Trophoblast cell (in vitro differentiated cells and primary cell): ENCODE measurements around the gene F8A1.
"Not testable (repeated sequence)": the region's sequence is repeated elsewhere in the genome, so short reads cannot be mapped to it uniquely, and the experiment has no call there.

ENCODE experiments used
- DNase-seq, 2 donors: peaks; one replicate each; pipeline ENCODE4 v3.0.0-alpha.2; 2016
- H2AFZ ChIP-seq: 2 replicates; pipeline ENCODE4 v1.6.1; 2013; ENCODE audit warnings: low read length, moderate library complexity, mild to moderate bottlenecking; ENCODE audit not compliant: insufficient read depth, poor library complexity
- H2AK5ac ChIP-seq: 2 replicates; pipeline ENCODE4 v1.6.1; 2013; ENCODE audit warnings: mild to moderate bottlenecking, low read length
- H2BK120ac ChIP-seq: 2 replicates; pipeline ENCODE4 v1.6.1; 2013; ENCODE audit warnings: low read length, mild to moderate bottlenecking, moderate library complexity; ENCODE audit not compliant: insufficient read depth, poor library complexity
- H2BK12ac ChIP-seq: 2 replicates; pipeline ENCODE4 v1.6.1; 2013; ENCODE audit warnings: mild to moderate bottlenecking, low read length, moderate library complexity
- H2BK5ac ChIP-seq: 2 replicates; pipeline ENCODE4 v1.6.1; 2013; ENCODE audit warnings: low read length, low read depth, moderate library complexity, mild to moderate bottlenecking; ENCODE audit not compliant: poor library complexity
- H3K14ac ChIP-seq: 2 replicates; pipeline ENCODE4 v1.6.1; 2013; ENCODE audit warnings: mild to moderate bottlenecking, low read length
- H3K18ac ChIP-seq: 2 replicates; pipeline ENCODE4 v1.6.1; 2013; ENCODE audit warnings: mild to moderate bottlenecking, low read length
- H3K23ac ChIP-seq: 2 replicates; pipeline ENCODE4 v1.6.1; 2013; ENCODE audit warnings: low read length
- H3K27ac ChIP-seq: 2 replicates; pipeline ENCODE4 v1.5.1; 2013; ENCODE audit warnings: low read depth, mild to moderate bottlenecking, inconsistent platforms, low read length, moderate library complexity
- H3K27me3 ChIP-seq: 2 replicates; pipeline ENCODE4 v1.6.1; 2013; ENCODE audit warnings: inconsistent platforms, mild to moderate bottlenecking, low read length, moderate library complexity; ENCODE audit not compliant: insufficient read depth
- H3K36me3 ChIP-seq, 2 experiments: 1 replicate in 1 of 2; 2 replicates in 1 of 2; pipeline ENCODE4 v1.6.1; 2013; ENCODE audit warnings: low read length in 2 of 2, mild to moderate bottlenecking in 2 of 2, moderate library complexity in 1 of 2; ENCODE audit not compliant: insufficient read depth in 2 of 2, control insufficient read depth in 1 of 2
- H3K4ac ChIP-seq: 2 replicates; pipeline ENCODE4 v1.6.1; 2013; ENCODE audit warnings: low read depth, mild to moderate bottlenecking, low read length, moderate library complexity
- H3K4me1 ChIP-seq, 2 experiments: 1 replicate in 1 of 2; 2 replicates in 1 of 2; pipeline ENCODE4 v1.6.1; 2013; ENCODE audit warnings: low read length in 2 of 2, mild to moderate bottlenecking in 2 of 2, moderate library complexity in 1 of 2; ENCODE audit not compliant: insufficient read depth in 2 of 2, control insufficient read depth in 1 of 2
- H3K4me2 ChIP-seq: 2 replicates; pipeline ENCODE4 v1.6.1; 2013; ENCODE audit warnings: inconsistent platforms, mild to moderate bottlenecking, low read length, moderate library complexity
- H3K4me3 ChIP-seq: 2 replicates; pipeline ENCODE4 v1.5.1; 2013; ENCODE audit warnings: mild to moderate bottlenecking, low read depth, low read length, inconsistent platforms
- H3K79me1 ChIP-seq: one replicate; pipeline ENCODE4 v1.6.1; 2013; ENCODE audit warnings: low read length
- H3K79me2 ChIP-seq: 2 replicates; pipeline ENCODE4 v1.6.1; 2013; ENCODE audit warnings: low read length, mild to moderate bottlenecking; ENCODE audit not compliant: control insufficient read depth, insufficient read depth, poor library complexity
- H3K9ac ChIP-seq: 2 replicates; pipeline ENCODE4 v1.6.1; 2013; ENCODE audit warnings: mild to moderate bottlenecking, low read length
- H3K9me3 ChIP-seq: 2 replicates; pipeline ENCODE4 v1.6.1; 2013; ENCODE audit warnings: low read depth, mild to moderate bottlenecking, control low read depth, inconsistent platforms, low read length; ENCODE audit not compliant: insufficient read depth
- H4K12ac ChIP-seq: 2 replicates; pipeline ENCODE4 v1.6.1; 2013; ENCODE audit warnings: low read depth, mild to moderate bottlenecking, low read length, moderate library complexity
- H4K8ac ChIP-seq: 2 replicates; pipeline ENCODE4 v1.6.1; 2013; ENCODE audit warnings: low read depth, mild to moderate bottlenecking, low read length, moderate library complexity
- H4K91ac ChIP-seq: one replicate; pipeline ENCODE4 v1.6.1; 2013; ENCODE audit warnings: low read depth, mild to moderate bottlenecking, low read length, moderate library complexity
- WGBS: extraction: QIAGEN DNeasy Blood & Tissue Kit; methylation state at CpG from one replicate; pipeline ENCODE4 v1.1.7; 2013; ENCODE audit warnings: missing lambda C conversion rate; ENCODE audit not compliant: insufficient read length, insufficient coverage; ENCODE audit errors: extremely low coverage; 5-methylcytosine and 5-hydroxymethylcytosine counted together

F8A1 gene

GRCh38 chrX:154868522-154868921 is 17.6 kb upstream of the F8A1 start:
- H4K12ac ChIP-seq, H2BK120ac ChIP-seq, H3K27me3 ChIP-seq, H3K4ac ChIP-seq, H2AFZ ChIP-seq, H3K79me1 ChIP-seq, H2BK12ac ChIP-seq, H4K91ac ChIP-seq, H3K4me3 ChIP-seq, H3K4me1 ChIP-seq, H3K27ac ChIP-seq, H3K18ac ChIP-seq, H4K8ac ChIP-seq, H3K9ac ChIP-seq, DNase-seq, H3K36me3 ChIP-seq, H2BK5ac ChIP-seq, H3K23ac ChIP-seq, H2AK5ac ChIP-seq, H3K4me2 ChIP-seq, H3K9me3 ChIP-seq, H3K14ac ChIP-seq, H3K79me2 ChIP-seq: not testable (repeated sequence)

- H3K27ac ChIP-seq: no peak overlapping the region
- H3K9me3 ChIP-seq: no peaks in the 10 kb centered on the region
- H3K9ac ChIP-seq: no peak overlapping the region
- H3K4me3 ChIP-seq: no peak overlapping the region
- H3K23ac ChIP-seq: no peak overlapping the region
- no peak overlapping the region for H3K18ac ChIP-seq
- no peak overlapping the region for H4K12ac ChIP-seq
- no peaks in the 10 kb centered on the region for H3K79me1 ChIP-seq
- no peaks in the 10 kb centered on the region for H3K36me3 ChIP-seq
- H3K4me1 ChIP-seq: no peaks in the 10 kb centered on the region
- DNase-seq: no peak
- no peak overlapping the region for H3K4me2 ChIP-seq
- no peaks in the 10 kb centered on the region for H3K79me2 ChIP-seq
- no peak overlapping the region for H2AFZ ChIP-seq
- H2BK5ac ChIP-seq: no peak overlapping the region
- no peak overlapping the region for H2BK120ac ChIP-seq
- no peak overlapping the region for H3K14ac ChIP-seq
- H4K91ac ChIP-seq: no peak overlapping the region
- no peaks in the 10 kb centered on the region for H3K27me3 ChIP-seq
- H2AK5ac ChIP-seq: no peak overlapping the region
- H3K4ac ChIP-seq: no peak overlapping the region
- H2BK12ac ChIP-seq: no peak overlapping the region
- no peak overlapping the region for H4K8ac ChIP-seq
- no CpG with 5 or more reads among the region's 2 CpGs for WGBS
Observed at GRCh38 chrX:154873329-154873728, 12.8 kb upstream of the F8A1 start.

DNA sequence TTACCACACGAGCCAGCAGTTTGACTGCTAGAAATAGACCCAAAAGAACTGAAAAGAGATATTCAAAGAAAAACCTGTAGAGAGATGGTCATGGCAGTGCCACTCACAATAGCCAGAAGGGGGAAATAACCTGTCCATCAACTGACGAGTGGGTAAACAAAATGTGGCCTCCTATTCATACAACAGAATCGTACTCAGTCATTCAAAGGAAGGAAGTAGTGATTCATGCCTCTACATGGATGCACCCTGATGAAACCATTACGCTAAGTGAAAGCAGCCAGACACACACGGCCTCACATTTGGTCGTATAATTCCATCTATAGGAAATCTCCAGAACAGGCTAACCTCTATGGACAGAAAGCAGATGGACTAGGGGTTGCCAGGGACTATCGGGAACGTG is 2.1 kb upstream of the F8A1 start:
- not testable (repeated sequence) for H3K79me1 ChIP-seq, H2AK5ac ChIP-seq, H2BK12ac ChIP-seq, H4K8ac ChIP-seq, H2AFZ ChIP-seq, H2BK5ac ChIP-seq, H4K91ac ChIP-seq, H3K18ac ChIP-seq, H3K4ac ChIP-seq, H3K27me3 ChIP-seq, H3K9me3 ChIP-seq, H3K4me2 ChIP-seq, H3K4me3 ChIP-seq, H3K14ac ChIP-seq, H3K4me1 ChIP-seq, DNase-seq, H3K27ac ChIP-seq, H4K12ac ChIP-seq, H3K79me2 ChIP-seq, H3K36me3 ChIP-seq, H2BK120ac ChIP-seq, H3K9ac ChIP-seq, H3K23ac ChIP-seq
- no CpG with 5 or more reads among the region's 8 CpGs for WGBS

- WGBS: no CpG with 5 or more reads among the region's 33 CpGs
Observed at GRCh38 chrX:154885057-154885456, 1.1 kb upstream of the F8A1 start.

GRCh38 chrX:154885549-154885948 is 606 bp upstream of the F8A1 start:
- not testable (repeated sequence) for H3K27ac ChIP-seq, H3K14ac ChIP-seq, H3K9ac ChIP-seq, H3K27me3 ChIP-seq, H3K79me2 ChIP-seq, H3K4me2 ChIP-seq, H3K4me1 ChIP-seq, H3K79me1 ChIP-seq, H2BK5ac ChIP-seq, H4K12ac ChIP-seq, H2AFZ ChIP-seq, DNase-seq, H4K91ac ChIP-seq, H3K23ac ChIP-seq, H3K9me3 ChIP-seq, H2BK120ac ChIP-seq, H3K4ac ChIP-seq, H2AK5ac ChIP-seq, H2BK12ac ChIP-seq, H3K36me3 ChIP-seq, H3K4me3 ChIP-seq, H3K18ac ChIP-seq, H4K8ac ChIP-seq
- no CpG with 5 or more reads among the region's 14 CpGs for WGBS

More at GRCh38 chrX:154885057-154885456, 1.1 kb upstream of the F8A1 start:
- H3K14ac ChIP-seq, H3K79me2 ChIP-seq, H3K4me2 ChIP-seq, H3K4me3 ChIP-seq, H3K27ac ChIP-seq, H2BK120ac ChIP-seq, H2BK12ac ChIP-seq, DNase-seq, H3K4me1 ChIP-seq, H3K27me3 ChIP-seq, H3K9ac ChIP-seq, H4K8ac ChIP-seq, H4K91ac ChIP-seq, H3K9me3 ChIP-seq, H2AK5ac ChIP-seq, H3K79me1 ChIP-seq, H2AFZ ChIP-seq, H3K36me3 ChIP-seq, H3K23ac ChIP-seq, H4K12ac ChIP-seq, H3K18ac ChIP-seq, H2BK5ac ChIP-seq, H3K4ac ChIP-seq: not testable (repeated sequence)
